ENCODE results near the gene DAPP1. TPM values are rescaled to one million over a fixed set of nuclear protein-coding genes. Genes with fewer than 3 reads are reported as not detected.
A peak's percentile ranks its signal among the peaks of the same experiment; 100 is the strongest.

DAPP1 gene
- total RNA-seq, 1 experiment from 2014 or later: not detected

DNA sequence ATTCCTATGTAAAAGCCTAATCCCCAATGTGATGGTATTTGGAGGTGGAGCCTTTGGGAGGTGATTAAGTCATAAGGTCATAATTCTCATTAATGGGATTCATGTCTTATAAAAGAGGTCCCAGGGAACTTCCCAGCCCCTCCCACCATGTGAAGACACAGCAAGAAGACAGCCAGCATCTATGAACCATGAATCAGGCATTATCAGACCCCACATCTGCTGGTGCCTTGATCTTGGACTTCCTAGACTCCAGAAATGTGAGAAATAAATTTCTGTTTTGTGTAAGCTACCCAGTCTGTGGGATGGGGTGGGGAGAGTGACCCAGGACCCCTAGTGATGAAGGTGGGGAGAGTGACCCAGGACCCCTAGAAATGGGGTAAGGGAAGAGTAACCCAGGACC lies 6.1 kb upstream of the DAPP1 start:
- Mint-ChIP-seq H3K4me1 (ENCODE audit: low read depth, unreplicated experiment) (no peaks in the 10 kb centered on the region), H3K4me3 (ENCODE audit: unreplicated experiment) (no peak overlapping the region), H3K9me3 (ENCODE audit: unreplicated experiment) (no peaks in the 10 kb centered on the region), H3K36me3 (ENCODE audit: insufficient read depth, unreplicated experiment) (no peaks in the 10 kb centered on the region), H3K27me3 (ENCODE audit: insufficient read depth, unreplicated experiment) (peaks cover 3% of the 10 kb centered on the region), H3K27ac (ENCODE audit: unreplicated experiment) (no peak overlapping the region)
- no peaks in the 10 kb centered on the region for H3K9me3 ChIP-seq
- no TSS peak for BruUV-seq (replicated peaks)
- H3K36me3 ChIP-seq (ENCODE audit: control insufficient read depth, insufficient read depth, low read length): no peaks in the 10 kb centered on the region
- TF ChIP-seq, protein P1, sequence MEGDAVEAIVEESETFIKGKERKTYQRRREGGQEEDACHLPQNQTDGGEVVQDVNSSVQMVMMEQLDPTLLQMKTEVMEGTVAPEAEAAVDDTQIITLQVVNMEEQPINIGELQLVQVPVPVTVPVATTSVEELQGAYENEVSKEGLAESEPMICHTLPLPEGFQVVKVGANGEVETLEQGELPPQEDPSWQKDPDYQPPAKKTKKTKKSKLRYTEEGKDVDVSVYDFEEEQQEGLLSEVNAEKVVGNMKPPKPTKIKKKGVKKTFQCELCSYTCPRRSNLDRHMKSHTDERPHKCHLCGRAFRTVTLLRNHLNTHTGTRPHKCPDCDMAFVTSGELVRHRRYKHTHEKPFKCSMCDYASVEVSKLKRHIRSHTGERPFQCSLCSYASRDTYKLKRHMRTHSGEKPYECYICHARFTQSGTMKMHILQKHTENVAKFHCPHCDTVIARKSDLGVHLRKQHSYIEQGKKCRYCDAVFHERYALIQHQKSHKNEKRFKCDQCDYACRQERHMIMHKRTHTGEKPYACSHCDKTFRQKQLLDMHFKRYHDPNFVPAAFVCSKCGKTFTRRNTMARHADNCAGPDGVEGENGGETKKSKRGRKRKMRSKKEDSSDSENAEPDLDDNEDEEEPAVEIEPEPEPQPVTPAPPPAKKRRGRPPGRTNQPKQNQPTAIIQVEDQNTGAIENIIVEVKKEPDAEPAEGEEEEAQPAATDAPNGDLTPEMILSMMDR (IDR thresholded peaks at IDR 0.05; ENCODE audit: insufficient read depth in 1 of 2, low read depth in 1 of 2, low read length in 1 of 2, severe bottlenecking in 1 of 2, unreplicated experiment in 1 of 2): no peak
- intact Hi-C loops (cut with micrococcal nuclease; ENCODE audit: unreplicated experiment): no loop called here
- no peak for DNase-seq
- no peak overlapping the region for H3K4me3 ChIP-seq (ENCODE audit: low read depth, low read length)
- ChIA-PET POLR2A (no interaction called here), CTCF (interaction anchor here (1.7 kb wide), 1 partner anchor 75 kb away, joined by 11 read pairs; no protein-coding TSS in a partner anchor)
- H3K4me1 ChIP-seq: no peaks in the 10 kb centered on the region
- no peaks in the 10 kb centered on the region for H3K27me3 ChIP-seq (replicated peaks; ENCODE audit: control insufficient read depth, insufficient read depth, low read length)

DNA sequence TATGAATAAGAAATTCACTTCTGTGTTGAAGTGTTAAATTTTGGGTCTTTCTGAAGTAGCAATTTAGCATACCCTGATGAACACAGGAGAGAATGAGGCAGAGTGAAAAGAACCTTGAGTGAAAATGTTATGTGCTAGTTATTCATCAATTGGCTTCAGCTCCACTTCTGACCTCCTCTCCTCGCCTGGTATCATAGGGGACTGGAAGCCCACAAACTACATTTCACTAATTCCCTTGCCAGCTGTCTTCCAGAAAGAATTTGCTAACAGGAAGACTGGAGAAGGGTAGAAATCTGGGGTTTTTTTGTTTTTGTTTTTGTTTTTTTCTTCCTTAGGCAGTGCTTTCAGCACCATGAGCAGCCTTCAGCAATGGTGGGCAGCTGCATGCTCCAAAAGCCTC lies 5.5 kb upstream of the DAPP1 start:
- Mint-ChIP-seq H3K27me3 (ENCODE audit: insufficient read depth, unreplicated experiment) (peaks cover 3% of the 10 kb centered on the region), H3K9me3 (ENCODE audit: unreplicated experiment) (no peaks in the 10 kb centered on the region), H3K4me3 (ENCODE audit: unreplicated experiment) (no peak overlapping the region), H3K27ac (ENCODE audit: unreplicated experiment) (no peak overlapping the region), H3K36me3 (ENCODE audit: insufficient read depth, unreplicated experiment) (no peaks in the 10 kb centered on the region), H3K4me1 (ENCODE audit: low read depth, unreplicated experiment) (no peaks in the 10 kb centered on the region)
- no peaks in the 10 kb centered on the region for H3K36me3 ChIP-seq (ENCODE audit: control insufficient read depth, insufficient read depth, low read length)
- no peak overlapping the region for H3K4me3 ChIP-seq (ENCODE audit: low read depth, low read length)
- no peaks in the 10 kb centered on the region for H3K4me1 ChIP-seq
- TF ChIP-seq, protein P1 (IDR thresholded peaks at IDR 0.05; ENCODE audit: insufficient read depth in 1 of 2, low read depth in 1 of 2, low read length in 1 of 2, severe bottlenecking in 1 of 2, unreplicated experiment in 1 of 2): no peak
- no TSS peak for BruUV-seq (replicated peaks)
- intact Hi-C loops (cut with micrococcal nuclease; ENCODE audit: unreplicated experiment): no loop called here
- H3K27me3 ChIP-seq (replicated peaks; ENCODE audit: control insufficient read depth, insufficient read depth, low read length): no peaks in the 10 kb centered on the region
- no peak for DNase-seq
- ChIA-PET CTCF (interaction anchor here (1.3 to 1.7 kb wide), 3 partner anchors 74 to 138 kb away, joined by 3 to 11 read pairs (median 3); no protein-coding TSS in a partner anchor), POLR2A (no interaction called here)
- H3K9me3 ChIP-seq: no peaks in the 10 kb centered on the region

DNA sequence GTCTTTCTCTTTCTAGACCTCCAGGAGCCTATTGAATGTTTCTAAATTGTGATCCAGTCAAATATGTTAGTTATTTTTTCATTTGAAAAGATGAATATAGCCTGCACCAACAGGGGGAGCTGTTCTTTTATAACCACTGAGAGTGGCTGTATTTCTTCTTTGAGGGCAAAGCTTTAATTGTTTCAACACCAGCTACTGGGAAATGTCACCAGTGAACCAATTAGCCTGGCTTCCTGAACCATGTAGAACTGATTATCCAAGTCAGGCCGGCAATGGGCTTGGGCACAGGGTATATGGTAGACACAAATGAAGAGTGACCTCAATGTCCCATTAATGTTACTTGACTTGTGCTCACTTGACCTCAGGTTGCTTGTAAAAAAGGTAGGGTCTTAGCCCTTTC lies 4.8 kb upstream of the DAPP1 start:
- intact Hi-C loops (cut with micrococcal nuclease; ENCODE audit: unreplicated experiment): loop anchor here (1.0 kb wide), 2 partner anchors 73 to 137 kb away; no protein-coding TSS in a partner anchor
- peak in 1 of 2 experiments; percentile 31 for DNase-seq
- Histone ChIP-seq H3K27me3 (replicated peaks; ENCODE audit: control insufficient read depth, insufficient read depth, low read length) (no peaks in the 10 kb centered on the region), H3K9me3 (no peaks in the 10 kb centered on the region), H3K4me1 (no peaks in the 10 kb centered on the region), H3K4me3 (ENCODE audit: low read depth, low read length) (no peak overlapping the region), H3K36me3 (ENCODE audit: control insufficient read depth, insufficient read depth, low read length) (no peaks in the 10 kb centered on the region)
- peaks cover 3% of the 10 kb centered on the region for H3K27me3 Mint-ChIP-seq (ENCODE audit: insufficient read depth, unreplicated experiment)
- H3K9me3 Mint-ChIP-seq (ENCODE audit: unreplicated experiment): no peaks in the 10 kb centered on the region
- H3K4me1 Mint-ChIP-seq (ENCODE audit: low read depth, unreplicated experiment): no peaks in the 10 kb centered on the region
- POLR2A ChIA-PET: no interaction called here
- TF ChIP-seq, protein P1 (IDR thresholded peaks at IDR 0.05; ENCODE audit: insufficient read depth in 1 of 2, low read depth in 1 of 2, low read length in 1 of 2, severe bottlenecking in 1 of 2, unreplicated experiment in 1 of 2): peak in 1 of 2 experiments; percentile 38
- H3K27ac Mint-ChIP-seq (ENCODE audit: unreplicated experiment): no peak overlapping the region
- CTCF ChIA-PET: interaction anchor here (0.7 to 1.7 kb wide), 5 partner anchors 63 to 137 kb away, joined by 3 to 11 read pairs (median 3); no protein-coding TSS in a partner anchor
- no TSS peak for BruUV-seq (replicated peaks)
- H3K36me3 Mint-ChIP-seq (ENCODE audit: insufficient read depth, unreplicated experiment): no peaks in the 10 kb centered on the region
- H3K4me3 Mint-ChIP-seq (ENCODE audit: unreplicated experiment): no peak overlapping the region

Data from Caco-2 (cell line).